ENCODE measurements around the gene CD177.
"Not testable (repeated sequence)": the region's sequence is repeated elsewhere in the genome, so short reads cannot be mapped to it uniquely, and the experiment has no call there.

GRCh38 chr19:43329049-43329448 lies 24.4 kb upstream of the CD177 start:
- not testable (repeated sequence) for TF ChIP-seq CTCF, EZH2phosphoT487 (IDR thresholded peaks at IDR 0.05)

All from neural progenitor cell (in vitro differentiated cells).